Activated gamma-delta T cell treated with Interleukin-2 at 50 U/mL for 16 hours (primary cell): ENCODE results near the gene GPSM3.
"Not testable (repeated sequence)": the region's sequence is repeated elsewhere in the genome, so short reads cannot be mapped to it uniquely, and the experiment has no call there.

Experiments used
- DNase-seq: peaks from one replicate; pipeline ENCODE4 v3.0.0-alpha.2; 2020

Gene GPSM3

DNA sequence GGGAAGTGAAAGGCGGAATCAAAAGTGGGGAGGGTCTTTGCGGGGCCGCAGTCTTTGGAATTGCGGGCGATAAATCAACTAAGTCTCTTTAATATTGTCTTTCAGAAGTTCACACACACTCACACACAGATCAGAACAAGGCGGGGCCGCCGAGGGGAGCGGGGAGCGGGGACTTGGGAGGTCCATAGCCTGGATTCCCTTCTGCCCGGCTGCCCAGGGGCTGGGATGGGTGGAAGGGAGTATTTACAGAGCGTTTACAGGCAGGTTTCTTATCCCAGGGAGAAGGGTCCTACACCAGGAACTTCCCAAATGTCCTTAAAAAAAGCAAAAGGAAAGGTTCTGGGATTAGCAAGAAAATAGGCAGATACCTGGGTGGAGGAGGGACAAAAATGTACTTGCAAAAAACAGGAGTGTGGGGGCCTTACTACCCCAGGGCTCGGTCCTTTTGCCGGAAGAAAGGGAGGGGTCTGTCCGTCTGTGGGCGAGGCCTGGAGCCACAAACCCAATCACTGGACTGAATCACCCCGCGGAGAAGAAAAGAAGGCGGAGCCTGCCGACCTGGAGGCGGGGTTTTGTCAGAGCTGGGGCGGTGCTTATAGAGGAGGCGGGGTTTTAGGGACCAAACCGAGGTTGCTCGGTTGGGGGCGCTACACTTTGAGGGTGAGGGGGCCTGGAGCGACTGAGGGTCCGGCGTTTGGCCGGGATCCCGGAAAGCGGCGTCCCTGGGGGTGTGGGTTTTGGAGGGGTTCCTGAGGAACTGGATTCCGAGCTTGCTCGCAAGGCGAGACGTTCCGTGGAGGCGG, 44.0 kb downstream of the GPSM3 start:
- DNase-seq, result peak; percentile 69

DNA sequence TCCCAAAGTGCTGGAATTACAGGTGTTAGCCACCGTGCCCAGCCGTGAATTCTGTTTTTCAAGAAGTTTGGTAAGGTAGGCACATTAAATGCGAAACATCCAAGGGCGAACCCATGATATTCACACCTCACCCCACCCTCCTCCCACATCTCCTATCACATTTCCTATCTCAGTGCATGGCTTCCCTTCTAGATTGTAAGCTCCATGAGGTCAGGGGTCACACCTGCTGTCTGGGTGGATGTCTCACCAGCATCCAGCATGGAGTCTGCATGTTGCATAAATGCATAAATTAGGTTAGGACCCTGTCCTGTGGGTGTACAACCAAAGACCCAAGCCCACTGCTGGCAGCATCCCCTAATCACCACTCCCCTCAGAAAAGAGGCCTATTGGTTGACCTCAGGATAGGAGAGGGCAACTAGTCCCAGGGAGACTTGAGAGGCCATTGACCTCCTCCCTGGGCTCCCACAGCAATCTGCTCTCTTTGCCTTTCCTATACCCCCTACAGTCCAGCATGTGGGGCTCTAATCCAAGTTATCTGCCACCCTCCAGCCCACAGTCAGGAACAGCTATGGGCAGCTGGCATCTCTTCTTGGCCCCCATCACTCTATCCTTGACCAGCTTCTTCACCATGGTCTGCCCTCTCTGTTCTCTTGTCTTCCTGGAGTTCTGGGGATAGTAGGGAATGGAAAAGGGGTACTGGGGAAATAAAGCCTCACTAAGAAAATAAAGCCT, 44.9 kb downstream of the GPSM3 start:
- DNase-seq, result no peak

DNA sequence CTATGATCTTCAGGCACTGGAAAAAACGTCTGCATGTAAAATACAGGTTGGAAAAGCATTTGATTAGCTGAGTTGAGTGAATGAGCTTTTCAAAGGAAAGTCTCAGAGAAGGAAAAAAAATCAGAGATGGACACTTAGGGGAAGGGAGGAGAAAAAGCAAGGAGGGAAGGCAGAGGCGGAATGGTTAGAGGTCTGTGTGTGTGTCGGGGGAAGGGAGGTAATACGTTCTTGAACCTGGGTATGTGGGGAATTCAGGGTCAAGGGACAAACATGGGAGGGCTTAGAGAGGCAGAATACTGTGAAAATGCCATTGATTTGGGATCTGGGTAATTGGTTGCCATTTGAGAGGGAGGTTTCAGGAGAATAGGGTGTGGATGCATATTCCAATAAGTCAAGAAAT, 45.8 kb downstream of the GPSM3 start:
- no peak for DNase-seq

DNA sequence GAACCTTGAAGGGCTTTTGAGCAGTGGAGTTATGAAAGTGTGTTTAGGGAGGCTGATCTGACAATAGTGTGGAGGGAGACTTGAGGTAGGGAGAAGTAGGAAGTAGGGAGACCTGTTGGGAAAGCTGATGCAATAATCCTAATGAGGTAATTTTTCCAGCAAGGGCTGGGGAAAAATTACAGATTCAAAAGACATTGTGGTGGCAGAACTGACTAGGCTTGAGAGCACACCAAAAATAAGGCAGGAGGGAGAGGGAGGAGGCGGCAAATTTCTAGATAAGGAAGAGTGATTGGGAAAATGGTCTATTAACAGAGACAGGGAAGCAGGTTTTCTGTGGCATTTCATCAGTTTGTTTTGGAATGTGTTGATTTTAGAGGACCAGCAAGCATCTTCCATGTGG, 46.2 kb downstream of the GPSM3 start:
- no peak for DNase-seq

DNA sequence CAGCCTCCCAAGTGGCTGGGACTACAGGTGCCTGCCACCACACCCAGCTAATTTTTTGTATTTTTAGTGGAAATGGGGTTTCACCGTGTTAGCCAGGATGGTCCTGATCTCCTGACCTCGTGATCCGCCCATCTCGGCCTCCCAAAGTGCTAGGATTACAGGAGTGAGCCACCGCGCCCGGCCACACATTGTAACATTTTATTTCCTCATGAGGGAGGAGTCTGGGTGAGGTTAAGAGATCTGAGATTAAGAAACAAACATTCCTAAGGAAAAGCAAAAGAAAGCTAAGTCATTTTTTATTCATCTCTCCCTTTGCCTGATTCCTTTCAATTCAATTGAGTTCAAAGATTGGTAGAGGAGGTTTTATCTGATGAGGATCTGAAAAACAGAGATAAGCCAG, 48.2 kb downstream of the GPSM3 start:
- not testable (repeated sequence) for DNase-seq
